Hepatocyte (in vitro differentiated cells): ENCODE measurements around the gene PSMG4.

ENCODE experiments used
- EZH2phosphoT487 ChIP-seq: fragments of 200-600 bp; sonication (generic); IDR thresholded peaks from one replicate; pipeline ENCODE4 v1.6.1; 2018; ENCODE audit warnings: antibody characterized with exemption, mild to moderate bottlenecking, low read depth, moderate library complexity; ENCODE audit not compliant: unreplicated experiment, severe bottlenecking
- TF ChIP-seq, protein P1 (sequence below): fragments of 200-600 bp; sonication (generic); IDR thresholded peaks from 2 replicates; pipeline ENCODE4 v1.5.1; 2016; ENCODE audit warnings: antibody characterized with exemption, mild to moderate bottlenecking; ENCODE audit not compliant: poor library complexity

DNA sequence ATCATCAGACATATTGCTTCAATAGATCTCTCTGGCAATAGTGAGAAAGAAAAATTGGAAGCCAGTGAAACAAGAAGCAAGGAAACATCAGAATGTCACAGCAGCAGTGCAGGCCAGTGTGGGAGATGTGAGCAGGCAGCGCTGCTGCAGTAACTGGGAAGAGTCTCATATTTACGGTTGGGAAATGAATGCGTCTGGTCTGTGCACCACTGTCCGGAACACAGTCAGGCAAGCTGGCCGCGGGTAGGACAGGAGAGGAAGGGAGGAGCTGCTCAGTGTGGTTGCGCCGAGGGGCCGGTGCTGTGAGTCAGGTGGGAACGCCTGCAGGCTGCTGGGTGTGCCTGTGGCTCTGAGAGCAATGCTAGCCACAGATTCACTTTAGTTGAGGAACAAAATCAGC, 6.4 kb upstream of the PSMG4 start:
- TF ChIP-seq, protein P1, sequence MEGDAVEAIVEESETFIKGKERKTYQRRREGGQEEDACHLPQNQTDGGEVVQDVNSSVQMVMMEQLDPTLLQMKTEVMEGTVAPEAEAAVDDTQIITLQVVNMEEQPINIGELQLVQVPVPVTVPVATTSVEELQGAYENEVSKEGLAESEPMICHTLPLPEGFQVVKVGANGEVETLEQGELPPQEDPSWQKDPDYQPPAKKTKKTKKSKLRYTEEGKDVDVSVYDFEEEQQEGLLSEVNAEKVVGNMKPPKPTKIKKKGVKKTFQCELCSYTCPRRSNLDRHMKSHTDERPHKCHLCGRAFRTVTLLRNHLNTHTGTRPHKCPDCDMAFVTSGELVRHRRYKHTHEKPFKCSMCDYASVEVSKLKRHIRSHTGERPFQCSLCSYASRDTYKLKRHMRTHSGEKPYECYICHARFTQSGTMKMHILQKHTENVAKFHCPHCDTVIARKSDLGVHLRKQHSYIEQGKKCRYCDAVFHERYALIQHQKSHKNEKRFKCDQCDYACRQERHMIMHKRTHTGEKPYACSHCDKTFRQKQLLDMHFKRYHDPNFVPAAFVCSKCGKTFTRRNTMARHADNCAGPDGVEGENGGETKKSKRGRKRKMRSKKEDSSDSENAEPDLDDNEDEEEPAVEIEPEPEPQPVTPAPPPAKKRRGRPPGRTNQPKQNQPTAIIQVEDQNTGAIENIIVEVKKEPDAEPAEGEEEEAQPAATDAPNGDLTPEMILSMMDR: no peak
- TF ChIP-seq EZH2phosphoT487: no peak
